Measurements from ENCODE around the gene DMRT3.
A peak's percentile ranks its signal among the peaks of the same experiment; 100 is the strongest.

Gene DMRT3

GRCh38 chr9:1005043-1005667 is 28.7 kb downstream of the DMRT3 start:
- peak; percentile 60 for DNase-seq

- DNase-seq: no peak
Observed at GRCh38 chr9:1007312-1007711, 30.9 kb downstream of the DMRT3 start.

GRCh38 chr9:1008216-1008615 is 31.8 kb downstream of the DMRT3 start:
- DNase-seq: no peak

GRCh38 chr9:1009101-1009707 is 32.7 kb downstream of the DMRT3 start:
- DNase-seq: peak; percentile 70

DNA sequence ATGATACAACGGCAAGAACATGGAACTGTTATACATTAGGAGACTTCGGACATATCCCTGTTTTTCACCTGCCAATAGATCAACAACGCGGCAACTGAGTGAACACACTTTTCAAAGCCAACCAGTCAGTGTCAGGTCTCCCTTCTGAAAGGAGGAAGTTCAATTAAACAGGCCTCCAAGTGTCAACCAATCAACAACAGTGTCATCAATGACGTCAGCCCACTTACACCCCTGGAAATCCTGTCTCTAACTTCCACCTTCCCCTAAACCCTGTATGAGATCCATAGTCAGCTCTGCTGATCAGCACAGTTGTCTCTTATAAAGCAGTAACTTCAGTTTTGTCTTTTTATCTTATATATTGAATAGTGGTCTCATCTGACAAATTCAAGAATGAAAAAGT is 36.6 kb downstream of the DMRT3 start:
- no peak for DNase-seq

DNA sequence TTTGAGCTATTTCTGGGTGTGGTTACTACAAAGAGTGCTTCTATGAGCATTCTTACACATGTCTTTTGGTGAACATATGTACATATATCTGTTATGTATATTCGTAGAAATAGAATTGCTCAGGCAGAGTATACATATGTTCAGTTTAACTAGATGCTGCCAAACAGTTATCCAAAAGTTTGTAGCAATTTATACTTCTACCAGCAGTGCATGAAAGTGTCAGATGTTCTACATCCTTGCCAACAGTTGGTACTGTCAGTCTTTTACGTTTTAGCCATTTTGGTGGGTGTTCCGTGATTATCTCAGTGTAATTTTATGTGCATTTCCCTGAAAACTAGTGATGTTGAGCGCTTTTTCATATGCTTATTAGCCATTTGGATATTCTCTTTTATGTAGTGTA is 37.8 kb downstream of the DMRT3 start:
- no peak for DNase-seq

- no peak for DNase-seq
Observed at GRCh38 chr9:1014640-1015039, 38.2 kb downstream of the DMRT3 start.

DNA sequence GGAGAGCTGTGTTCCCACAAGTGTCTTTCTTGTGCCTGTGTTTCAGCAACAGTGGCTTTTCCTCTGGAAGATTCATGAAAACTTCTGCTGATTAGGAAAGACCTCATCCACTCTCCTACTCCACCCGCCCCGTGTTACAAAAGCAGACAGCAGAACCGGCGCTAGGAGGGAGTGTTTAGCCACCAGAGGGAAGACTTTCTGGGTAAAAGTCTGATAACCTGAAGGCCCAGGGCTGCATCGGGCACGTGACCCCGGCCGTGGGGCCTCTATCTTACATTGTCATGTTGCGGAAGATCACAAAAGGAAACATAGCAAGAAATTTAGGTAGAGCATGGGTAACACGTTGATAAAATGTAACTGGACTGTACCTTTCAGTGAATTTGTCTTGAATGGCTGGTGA is 41.7 kb downstream of the DMRT3 start:
- DNase-seq: no peak

DNA sequence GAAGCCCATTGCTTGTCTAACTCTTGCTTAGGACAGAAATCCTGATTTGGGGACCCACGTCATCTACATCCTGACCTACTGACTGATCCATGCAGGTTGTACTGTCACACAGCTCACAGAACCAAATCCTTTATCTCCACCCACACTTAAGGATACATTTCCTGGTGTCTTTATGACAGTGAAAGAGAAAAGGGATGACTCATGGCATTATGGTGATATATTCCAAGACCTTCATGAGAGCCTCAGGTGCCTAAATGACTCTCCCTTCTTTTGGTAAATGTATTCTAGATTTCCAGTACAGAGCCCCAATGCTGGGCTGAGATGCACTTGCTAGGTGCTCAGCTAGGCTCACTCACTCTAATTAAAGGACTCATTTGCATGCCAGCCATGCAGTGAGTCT is 47.7 kb downstream of the DMRT3 start:
- DNase-seq: no peak

DNA sequence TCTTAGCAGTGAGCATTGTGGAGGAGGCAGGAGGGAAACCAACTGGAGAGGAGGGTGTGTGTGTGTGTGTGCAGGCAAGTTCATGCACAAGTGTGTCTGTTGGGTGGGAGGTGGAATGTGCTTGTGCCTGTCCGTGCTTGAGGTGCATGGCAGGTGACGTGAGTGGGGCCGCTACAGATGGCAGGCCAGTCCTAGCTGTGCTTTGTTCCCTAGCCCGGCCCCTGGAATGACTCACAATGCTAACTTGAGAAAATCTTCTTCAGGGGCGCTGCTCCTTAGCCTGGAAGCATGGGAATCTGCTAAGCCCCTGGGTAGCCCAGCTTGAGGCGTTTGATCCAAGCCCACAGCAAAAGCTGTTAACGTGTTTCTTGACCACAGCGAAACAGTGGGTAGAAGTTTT is 48.7 kb downstream of the DMRT3 start:
- no peak for DNase-seq

DNA sequence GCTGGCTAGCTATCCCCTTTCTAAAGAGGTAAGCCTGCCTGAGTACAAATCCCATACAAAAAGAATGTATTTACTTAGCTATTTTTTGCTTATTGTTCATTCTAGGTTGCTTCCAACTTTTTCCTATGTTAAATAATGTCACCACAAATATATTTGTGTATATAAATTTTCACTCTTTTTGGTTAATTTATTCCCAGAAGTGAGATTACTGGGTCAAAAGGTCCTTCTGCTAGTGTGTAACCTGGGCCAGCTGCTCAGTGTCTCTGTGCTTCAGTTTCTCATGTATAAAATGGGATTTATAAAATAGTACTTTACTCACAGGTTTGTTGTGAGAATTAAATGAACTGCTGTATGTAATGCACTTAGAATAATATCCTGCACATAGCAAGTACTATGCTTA is 49.8 kb downstream of the DMRT3 start:
- no peak for DNase-seq

DNA sequence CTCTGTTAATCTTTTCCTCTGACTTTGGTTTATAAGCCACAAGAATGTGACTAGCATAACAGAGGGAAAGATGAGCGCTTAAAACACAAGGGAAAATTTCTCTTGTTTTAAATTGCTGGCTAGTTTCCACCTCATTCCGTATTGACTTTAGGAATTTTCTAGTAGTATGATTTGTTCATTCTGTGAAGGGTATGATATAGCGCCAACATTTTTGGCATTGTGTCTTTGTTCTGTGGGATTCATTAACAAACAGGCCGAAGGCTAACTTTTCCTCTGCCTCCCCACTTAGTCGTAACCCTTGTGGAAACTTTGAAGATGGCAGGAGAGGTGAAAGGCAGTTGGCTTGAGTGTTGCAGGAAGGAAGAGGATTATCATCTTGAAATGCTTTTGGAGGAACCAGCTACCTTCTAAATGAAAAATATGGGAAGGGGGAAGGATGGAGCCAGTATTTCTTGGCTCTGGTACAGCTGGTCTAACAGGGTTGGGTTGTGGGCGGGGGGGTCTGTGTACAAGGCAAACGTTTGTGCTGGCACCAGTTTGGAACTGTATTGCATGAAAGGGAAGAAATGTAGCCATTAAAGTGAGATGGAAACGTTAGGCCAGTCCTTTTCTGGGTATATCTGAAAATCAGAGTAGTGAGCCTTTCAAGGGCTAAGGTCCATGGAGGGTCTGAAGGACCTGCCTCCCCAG is 52.2 kb downstream of the DMRT3 start:
- no peak for DNase-seq

DNA sequence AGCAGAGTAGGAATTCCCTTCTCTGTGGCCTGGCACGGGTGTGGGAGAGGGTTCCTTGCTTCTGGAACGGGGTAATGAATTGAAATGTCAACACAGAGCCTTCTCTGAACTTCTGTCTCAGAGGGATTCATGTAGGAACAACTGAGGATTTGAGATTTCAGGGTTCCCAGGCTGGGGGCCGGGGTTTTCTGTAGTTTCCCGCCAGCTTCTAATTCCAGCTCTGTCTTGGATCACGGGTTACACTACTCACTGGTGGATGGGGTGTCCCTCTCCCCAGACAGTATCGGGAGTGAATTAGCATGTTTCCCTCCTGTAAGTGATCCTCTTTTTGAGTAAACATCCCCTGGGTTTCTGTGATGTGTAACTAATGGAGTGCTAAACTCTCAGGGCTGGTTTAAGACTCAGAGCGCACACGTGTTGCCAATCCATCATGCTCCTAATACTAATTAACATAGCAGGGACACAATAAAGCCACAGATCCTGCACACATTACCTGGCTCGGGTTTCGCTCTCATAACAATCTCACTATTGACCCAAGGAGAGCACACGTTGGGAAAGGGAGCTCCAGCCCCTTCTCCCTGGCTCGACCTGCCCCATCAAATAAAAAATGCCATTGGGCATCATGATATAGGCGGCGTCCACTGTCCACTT is 55.6 kb downstream of the DMRT3 start:
- DNase-seq: no peak

DNA sequence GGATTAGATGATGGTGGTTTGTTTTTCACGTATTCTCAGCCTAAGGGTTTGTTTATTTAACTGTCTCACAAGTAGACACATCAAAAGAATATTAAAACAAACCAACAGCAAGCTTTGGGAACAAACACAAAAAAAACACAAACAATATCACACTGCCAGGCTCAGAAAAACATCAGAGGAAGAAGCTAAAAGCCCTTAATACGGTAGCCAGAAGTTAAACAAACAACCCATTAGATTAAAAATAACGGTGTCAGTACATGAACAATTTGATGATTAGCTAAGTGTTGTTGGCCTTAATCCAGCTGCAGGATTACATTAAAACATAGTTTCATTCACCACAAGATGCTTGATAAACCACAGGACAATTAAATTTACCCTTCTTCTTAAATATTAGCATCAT is 57.8 kb downstream of the DMRT3 start:
- no peak for DNase-seq

GRCh38 chr9:1039589-1039988 is 63.1 kb downstream of the DMRT3 start:
- DNase-seq: no peak
